Endodermal cell (in vitro differentiated cells): ENCODE data around the gene CACNG4. TPM values are rescaled to one million over a fixed set of nuclear protein-coding genes. Genes with fewer than 3 reads are reported as not detected.
A peak's percentile ranks its signal among the peaks of the same experiment; 100 is the strongest.

ENCODE experiments used
- DNase-seq: peaks from one replicate; pipeline ENCODE4 v3.0.0-alpha.2; 2017
- H3K27ac ChIP-seq: 2 replicates; pipeline ENCODE4 v1.5.1; 2013; ENCODE audit warnings: mild to moderate bottlenecking, low read depth, low read length, moderate library complexity
- H3K27me3 ChIP-seq: 2 replicates; pipeline ENCODE4 v1.6.1; 2013; ENCODE audit warnings: mild to moderate bottlenecking, low read length, moderate library complexity; ENCODE audit not compliant: insufficient read depth, control insufficient read depth, poor library complexity, severe bottlenecking
- H3K36me3 ChIP-seq: 2 replicates; pipeline ENCODE4 v1.7.0; 2013; ENCODE audit warnings: mild to moderate bottlenecking, low read length, moderate library complexity; ENCODE audit not compliant: control insufficient read depth, insufficient read depth
- H3K4me1 ChIP-seq: one replicate; pipeline ENCODE4 v1.7.0; 2013; ENCODE audit warnings: low read length; ENCODE audit not compliant: control insufficient read depth, insufficient read depth
- H3K4me3 ChIP-seq: 2 replicates; pipeline ENCODE4 v1.5.1; 2013; ENCODE audit warnings: mild to moderate bottlenecking, low read length, moderate library complexity
- H3K9ac ChIP-seq: 2 replicates; pipeline ENCODE4 v1.6.1; 2013; ENCODE audit warnings: mild to moderate bottlenecking, low read length, moderate library complexity; ENCODE audit not compliant: poor library complexity, severe bottlenecking; ENCODE audit errors: extremely low read depth
- H3K9me3 ChIP-seq: 2 replicates; pipeline ENCODE4 v1.6.1; 2013; ENCODE audit warnings: mild to moderate bottlenecking, low read length, moderate library complexity; ENCODE audit not compliant: control insufficient read depth
- H3K27ac Mint-ChIP-seq: 2 replicates; pipeline ENCODE4 v1.8.0; 2020; ENCODE audit warnings: mixed read lengths
- H3K27me3 Mint-ChIP-seq: 2 replicates; pipeline ENCODE4 v1.8.0; 2021; ENCODE audit warnings: mild to moderate bottlenecking, mixed read lengths; ENCODE audit not compliant: insufficient read depth
- H3K36me3 Mint-ChIP-seq: 2 replicates; pipeline ENCODE4 v1.8.0; 2020; ENCODE audit warnings: low read depth, mixed read lengths
- H3K4me1 Mint-ChIP-seq: 2 replicates; pipeline ENCODE4 v1.8.0; 2020; ENCODE audit warnings: mixed read lengths
- H3K4me3 Mint-ChIP-seq: 2 replicates; pipeline ENCODE4 v1.8.0; 2020; ENCODE audit warnings: mild to moderate bottlenecking, moderate library complexity, mixed read lengths
- H3K9me3 Mint-ChIP-seq: 2 replicates; pipeline ENCODE4 v1.8.0; 2020; ENCODE audit warnings: mild to moderate bottlenecking, mixed read lengths
- WGBS, 2 experiments: methylation state at CpG; one replicate each; pipeline versions ENCODE4 v1.1.5 to v1.1.7; 2013; ENCODE audit warnings: missing lambda C conversion rate in 2 of 2, mixed read lengths in 1 of 2; ENCODE audit not compliant: insufficient coverage in 1 of 2, insufficient read length in 1 of 2; 5-methylcytosine and 5-hydroxymethylcytosine counted together
- total RNA-seq, 2 donors: library from RNA; stranded (reverse); fragmentation: NEBNext Ultra II Directional in 1 of 2; extraction: Animal tissue kit (Norgen Biotek cat#: 25700) in 1 of 2; gene quantifications; 2 replicates in 1 of 2; 3 replicates in 1 of 2; pipeline ENCODE4 v1.2.1, GENCODE V29; 2021
- TF ChIP-seq, protein P1 (sequence below): fragments of 200-600 bp; sonication (generic); conservative IDR thresholded peaks from 2 replicates; pipeline ENCODE4 v1.5.0; 2021; ENCODE audit warnings: antibody characterized with exemption, mild to moderate bottlenecking

The CACNG4 gene
- total RNA-seq, 2 donors from 2014 or later: 0.22 to 1.3 TPM

DNA sequence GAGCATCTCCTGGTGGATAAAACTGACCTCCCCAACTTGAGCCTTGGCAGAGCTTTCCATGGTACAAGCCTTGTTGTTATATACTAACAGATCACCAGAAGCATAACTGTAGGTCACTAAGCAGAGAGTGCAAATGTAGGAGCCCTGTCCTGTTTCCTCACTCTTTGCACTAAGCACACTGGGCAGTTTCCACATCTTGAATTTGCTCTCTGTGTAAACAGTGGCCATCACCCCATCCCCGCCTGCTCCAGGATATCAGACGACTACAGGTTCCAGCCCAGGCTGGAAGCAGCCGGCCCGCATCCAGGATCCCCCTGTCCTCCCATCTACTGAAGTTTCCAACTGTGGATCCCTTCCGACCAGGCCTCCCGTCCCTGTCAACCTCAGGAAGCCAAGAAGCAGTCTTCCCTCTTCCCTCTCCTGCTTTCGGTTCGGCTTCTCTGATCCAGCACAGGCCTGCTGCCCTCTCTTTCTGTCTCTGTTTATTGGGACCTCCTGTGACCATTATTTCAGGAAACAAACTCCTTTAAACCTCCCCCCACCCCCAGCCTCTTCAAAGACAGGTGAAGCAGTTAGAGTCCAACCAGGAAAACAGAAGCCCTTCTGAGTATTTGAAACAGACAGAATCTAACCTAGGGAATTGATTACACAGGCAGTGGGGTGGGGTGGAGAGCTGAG lies 22.6 kb upstream of the CACNG4 start:
- Histone ChIP-seq H3K4me1 (no peaks in the 10 kb centered on the region), H3K36me3 (no peaks in the 10 kb centered on the region), H3K9me3 (peaks cover 12% of the 10 kb centered on the region), H3K9ac (no peak overlapping the region), H3K27me3 (peaks cover 4% of the 10 kb centered on the region), H3K4me3 (no peak overlapping the region), H3K27ac (no peak overlapping the region)
- Mint-ChIP-seq H3K27me3 (peaks cover 13% of the 10 kb centered on the region), H3K9me3 (peaks cover 22% of the 10 kb centered on the region), H3K36me3 (peaks cover 4% of the 10 kb centered on the region), H3K4me1 (peaks cover 15% of the 10 kb centered on the region), H3K27ac (peak overlapping the region; percentile 60), H3K4me3 (no peak overlapping the region)
- WGBS, 2 experiments: 86% methylated on average over 2 to 8 of the region's 8 CpGs
- TF ChIP-seq, protein P1, sequence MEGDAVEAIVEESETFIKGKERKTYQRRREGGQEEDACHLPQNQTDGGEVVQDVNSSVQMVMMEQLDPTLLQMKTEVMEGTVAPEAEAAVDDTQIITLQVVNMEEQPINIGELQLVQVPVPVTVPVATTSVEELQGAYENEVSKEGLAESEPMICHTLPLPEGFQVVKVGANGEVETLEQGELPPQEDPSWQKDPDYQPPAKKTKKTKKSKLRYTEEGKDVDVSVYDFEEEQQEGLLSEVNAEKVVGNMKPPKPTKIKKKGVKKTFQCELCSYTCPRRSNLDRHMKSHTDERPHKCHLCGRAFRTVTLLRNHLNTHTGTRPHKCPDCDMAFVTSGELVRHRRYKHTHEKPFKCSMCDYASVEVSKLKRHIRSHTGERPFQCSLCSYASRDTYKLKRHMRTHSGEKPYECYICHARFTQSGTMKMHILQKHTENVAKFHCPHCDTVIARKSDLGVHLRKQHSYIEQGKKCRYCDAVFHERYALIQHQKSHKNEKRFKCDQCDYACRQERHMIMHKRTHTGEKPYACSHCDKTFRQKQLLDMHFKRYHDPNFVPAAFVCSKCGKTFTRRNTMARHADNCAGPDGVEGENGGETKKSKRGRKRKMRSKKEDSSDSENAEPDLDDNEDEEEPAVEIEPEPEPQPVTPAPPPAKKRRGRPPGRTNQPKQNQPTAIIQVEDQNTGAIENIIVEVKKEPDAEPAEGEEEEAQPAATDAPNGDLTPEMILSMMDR: no peak
- peak; percentile 56 for DNase-seq

GRCh38 chr17:66942451-66943264 lies 21.8 kb upstream of the CACNG4 start:
- peaks cover 2% of the 10 kb centered on the region for H3K36me3 Mint-ChIP-seq
- no peak overlapping the region for H3K4me3 ChIP-seq
- no peak overlapping the region for H3K27ac ChIP-seq
- H3K27ac Mint-ChIP-seq: peak overlapping the region; percentile 60
- H3K4me1 Mint-ChIP-seq: peaks cover 15% of the 10 kb centered on the region
- TF ChIP-seq, protein P1: no peak
- no peak overlapping the region for H3K4me3 Mint-ChIP-seq
- peak; percentile 50 for DNase-seq
- H3K4me1 ChIP-seq: no peaks in the 10 kb centered on the region
- no peaks in the 10 kb centered on the region for H3K36me3 ChIP-seq
- H3K9me3 Mint-ChIP-seq: peaks cover 14% of the 10 kb centered on the region
- H3K9ac ChIP-seq: no peak overlapping the region
- H3K27me3 ChIP-seq: peaks cover 4% of the 10 kb centered on the region
- 77 to 96% methylated on average over 3 to 8 of the region's 8 CpGs for WGBS, 2 experiments
- H3K27me3 Mint-ChIP-seq: peaks cover 11% of the 10 kb centered on the region
- H3K9me3 ChIP-seq: peaks cover 5% of the 10 kb centered on the region

DNA sequence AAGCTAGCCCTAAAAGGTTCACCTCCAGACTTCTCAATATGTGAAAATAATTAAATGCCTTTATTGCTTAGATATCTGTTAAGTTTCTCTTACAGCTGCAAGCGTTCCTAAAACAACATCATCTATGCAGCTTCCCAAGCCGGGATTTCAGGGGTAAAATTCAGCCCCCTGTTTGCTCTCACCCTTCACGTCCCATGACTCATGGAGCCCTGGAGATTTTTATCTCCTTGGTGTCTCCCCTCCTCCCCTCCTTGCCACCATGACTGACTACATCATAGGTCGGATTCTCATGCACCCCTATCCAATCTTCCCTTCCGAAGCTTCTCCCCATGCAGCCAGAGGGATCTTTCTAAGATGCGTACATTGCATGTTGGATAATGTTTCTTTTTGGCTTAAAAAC lies 21.0 kb upstream of the CACNG4 start:
- peak; percentile 39 for DNase-seq
- 86 to 98% methylated on average over 5 to 6 of the region's 6 CpGs for WGBS, 2 experiments

More for the DNA sequence above, 21.0 kb upstream of the CACNG4 start:
- no peak overlapping the region for H3K9ac ChIP-seq
- peaks cover 15% of the 10 kb centered on the region for H3K4me1 Mint-ChIP-seq
- H3K27me3 Mint-ChIP-seq: peaks cover 10% of the 10 kb centered on the region
- H3K9me3 Mint-ChIP-seq: peaks cover 6% of the 10 kb centered on the region
- TF ChIP-seq, protein P1: no peak
- no peaks in the 10 kb centered on the region for H3K9me3 ChIP-seq
- no peaks in the 10 kb centered on the region for H3K36me3 Mint-ChIP-seq
- H3K27ac Mint-ChIP-seq: no peak overlapping the region
- H3K36me3 ChIP-seq: no peaks in the 10 kb centered on the region
- H3K4me1 ChIP-seq: no peaks in the 10 kb centered on the region
- peaks cover 4% of the 10 kb centered on the region for H3K27me3 ChIP-seq
- H3K4me3 Mint-ChIP-seq: no peak overlapping the region
- no peak overlapping the region for H3K4me3 ChIP-seq
- no peak overlapping the region for H3K27ac ChIP-seq
